ENCODE results near the gene BAMBI.
"Not testable (repeated sequence)": the region's sequence is repeated elsewhere in the genome, so short reads cannot be mapped to it uniquely, and the experiment has no call there.

Gene BAMBI

DNA sequence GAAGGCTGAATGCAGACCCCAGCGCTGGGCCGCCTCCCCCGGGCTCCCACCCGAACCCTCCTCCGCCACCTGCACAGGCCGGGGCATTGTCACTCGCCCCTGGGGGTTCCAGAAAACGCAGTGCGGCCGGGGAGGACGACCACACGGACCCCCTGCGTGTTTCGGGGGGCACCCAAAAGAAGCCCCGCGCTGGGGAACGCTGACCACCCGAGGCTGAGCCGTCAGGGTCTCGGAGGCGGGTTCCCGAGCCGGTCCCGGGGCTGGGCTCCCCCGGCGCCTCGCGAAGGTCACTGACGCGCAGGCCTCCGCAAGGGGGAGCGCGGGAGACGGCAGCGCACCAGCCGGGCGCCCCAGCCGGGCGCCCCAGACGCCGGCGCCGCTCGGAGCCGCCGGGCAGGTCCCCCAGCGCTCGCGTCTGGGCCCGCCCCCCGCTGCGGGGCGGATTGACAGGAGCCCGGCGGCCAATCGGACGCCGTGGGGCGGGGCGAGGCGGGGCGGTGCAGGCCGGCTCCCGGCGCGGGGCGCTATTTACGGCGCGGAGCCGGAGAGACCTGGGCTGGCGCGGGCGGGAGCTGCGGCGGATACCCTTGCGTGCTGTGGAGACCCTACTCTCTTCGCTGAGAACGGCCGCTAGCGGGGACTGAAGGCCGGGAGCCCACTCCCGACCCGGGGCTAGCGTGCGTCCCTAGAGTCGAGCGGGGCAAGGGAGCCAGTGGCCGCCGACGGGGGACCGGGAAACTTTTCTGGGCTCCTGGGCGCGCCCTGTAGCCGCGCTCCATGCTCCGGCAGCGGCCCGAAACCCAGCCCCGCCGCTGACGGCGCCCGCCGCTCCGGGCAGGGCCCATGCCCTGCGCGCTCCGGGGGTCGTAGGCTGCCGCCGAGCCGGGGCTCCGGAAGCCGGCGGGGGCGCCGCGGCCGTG, at the start of gene BAMBI:
TSS of gene BAMBI (plus strand) at position 554 of the 920 bp plus-strand sequence. CDS start 377 bp downstream, outside the sequence.
- peak; percentile 85 for DNase-seq (ENCODE audit: low read depth)

- DNase-seq (ENCODE audit: low read depth) = peak; percentile 50
These were observed 49.0 kb upstream of the BAMBI start for GRCh38 chr10:28628184-28628893.

GRCh38 chr10:28631896-28632583, 45.3 kb upstream of the BAMBI start:
- DNase-seq (ENCODE audit: low read depth) = no peak

DNA sequence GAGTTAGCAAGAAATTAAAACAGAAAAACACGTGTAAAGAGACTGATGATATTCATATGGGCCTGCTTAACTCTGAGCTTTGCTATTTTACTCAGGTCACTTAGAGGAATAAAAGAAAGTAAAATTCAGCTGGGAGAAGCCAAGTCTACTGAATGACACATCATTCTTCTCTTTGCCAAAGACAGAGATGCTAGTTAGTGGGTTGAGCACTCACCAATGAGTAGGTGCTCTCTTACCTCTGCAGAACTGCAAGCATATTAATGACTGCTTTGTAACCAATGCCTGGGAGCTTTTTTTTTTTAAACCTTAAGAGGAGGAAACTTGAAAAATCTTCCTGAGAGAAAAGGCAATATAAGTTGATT, 44.8 kb upstream of the BAMBI start:
- DNase-seq (ENCODE audit: low read depth) = no peak

DNA sequence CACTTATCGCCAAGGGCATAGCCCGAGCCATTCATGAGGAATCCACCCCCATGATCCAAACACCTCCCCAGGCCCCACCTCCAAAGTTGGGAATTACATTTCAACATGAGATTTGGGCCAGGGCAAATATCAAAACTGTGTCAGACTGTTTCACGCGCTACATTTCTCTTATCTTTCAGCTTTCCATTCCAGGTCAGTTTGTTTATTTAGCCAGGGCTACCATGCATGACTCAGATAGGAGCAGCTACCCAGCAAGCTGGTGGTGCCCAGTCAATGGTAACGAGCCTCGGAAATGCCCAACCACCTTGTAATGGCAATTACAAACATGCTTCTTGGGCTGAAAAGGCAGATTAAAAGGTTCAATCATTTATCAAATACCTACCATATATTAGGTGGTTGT, 43.6 kb upstream of the BAMBI start:
- no peak for DNase-seq (ENCODE audit: low read depth)

GRCh38 chr10:28637346-28637745, 40.0 kb upstream of the BAMBI start:
- DNase-seq (ENCODE audit: low read depth) = no peak

- no peak for DNase-seq (ENCODE audit: low read depth)
These were observed 38.9 kb upstream of the BAMBI start for GRCh38 chr10:28638392-28638791.

DNA sequence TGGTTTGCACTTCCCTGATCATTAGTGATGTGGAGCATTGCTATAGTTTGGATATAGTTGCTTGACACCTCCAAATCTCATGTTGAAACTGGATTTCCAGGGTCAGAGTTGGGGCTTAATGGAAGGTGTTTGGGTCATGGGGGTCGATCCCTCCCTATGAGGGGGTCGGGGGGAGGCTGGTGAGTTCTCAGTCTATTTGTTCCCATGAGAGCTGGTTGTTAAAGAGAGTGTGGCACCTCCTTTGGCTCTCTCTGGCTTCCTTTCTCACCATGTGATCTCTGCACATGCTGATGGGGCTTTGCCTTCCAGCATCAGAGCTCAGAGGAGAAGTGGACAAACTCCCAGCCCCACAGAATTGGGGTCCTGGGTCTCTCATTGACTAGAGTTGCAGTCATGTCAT, 36.8 kb upstream of the BAMBI start:
- no peak for DNase-seq (ENCODE audit: low read depth)

GRCh38 chr10:28644647-28645046, 32.7 kb upstream of the BAMBI start:
- no peak for DNase-seq (ENCODE audit: low read depth)

GRCh38 chr10:28652106-28652505, 25.2 kb upstream of the BAMBI start:
- DNase-seq (ENCODE audit: low read depth) = no peak

- DNase-seq (ENCODE audit: low read depth) = no peak
These were observed 24.6 kb upstream of the BAMBI start for GRCh38 chr10:28652703-28653102.

DNA sequence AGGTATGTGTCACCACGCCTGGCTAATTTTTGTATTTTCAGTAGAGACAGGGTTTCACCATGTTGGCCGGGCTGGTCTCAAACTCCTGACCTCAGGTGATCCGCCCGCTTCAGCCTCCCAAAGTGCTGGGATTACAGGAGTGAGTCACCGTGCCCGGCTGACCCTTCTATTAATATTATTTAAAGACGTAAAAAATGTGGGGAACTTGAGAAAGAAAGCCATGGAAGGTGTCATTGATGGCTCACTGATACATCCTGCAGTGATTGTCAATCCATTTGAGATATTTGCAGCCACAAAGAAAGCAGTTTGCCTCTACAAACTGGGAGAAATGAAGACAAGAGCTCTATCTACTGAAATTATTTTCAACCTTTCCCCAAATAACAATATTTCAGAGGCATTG, 18.5 kb upstream of the BAMBI start:
- not testable (repeated sequence) for DNase-seq (ENCODE audit: low read depth)

GRCh38 chr10:28661035-28661434, 16.3 kb upstream of the BAMBI start:
- DNase-seq (ENCODE audit: low read depth) = no peak

DNA sequence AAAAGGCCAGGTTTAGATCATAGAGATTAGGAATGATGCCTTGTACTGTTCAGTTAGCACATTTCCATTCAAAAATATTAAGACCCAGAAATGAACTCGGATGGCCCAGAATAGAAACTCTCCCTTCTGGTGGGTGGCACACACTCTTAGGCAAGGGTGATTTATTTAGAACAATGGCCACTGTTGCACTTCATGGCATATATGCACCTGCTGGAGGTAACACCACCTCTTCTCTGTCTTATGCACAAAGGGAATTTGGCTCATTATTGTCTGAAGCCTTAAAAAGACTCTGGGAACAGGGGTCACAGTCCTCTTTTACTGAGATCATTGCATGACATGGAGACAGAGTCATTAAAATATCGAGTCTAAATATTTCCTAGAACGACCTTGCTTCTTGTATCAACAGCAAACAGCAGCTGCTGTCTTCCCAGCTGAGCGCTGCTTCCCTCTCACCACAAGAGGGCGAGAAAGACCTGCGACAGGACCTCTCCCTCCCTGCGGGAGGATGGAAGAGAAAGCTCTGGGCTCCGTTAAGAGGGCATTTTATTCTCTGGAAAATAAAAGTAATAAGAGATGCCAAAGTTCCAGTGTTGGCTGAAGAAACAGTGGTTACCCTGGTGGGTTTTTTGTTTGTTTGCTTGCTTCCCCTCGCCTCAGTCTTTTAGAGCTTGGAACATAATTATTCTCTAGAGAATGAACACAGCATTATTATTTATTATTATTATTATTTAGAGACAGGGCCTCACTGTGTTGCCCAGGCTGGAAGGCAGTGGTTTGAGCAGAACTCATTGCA, 13.5 kb upstream of the BAMBI start:
- peak; percentile 40 for DNase-seq (ENCODE audit: low read depth)

DNA sequence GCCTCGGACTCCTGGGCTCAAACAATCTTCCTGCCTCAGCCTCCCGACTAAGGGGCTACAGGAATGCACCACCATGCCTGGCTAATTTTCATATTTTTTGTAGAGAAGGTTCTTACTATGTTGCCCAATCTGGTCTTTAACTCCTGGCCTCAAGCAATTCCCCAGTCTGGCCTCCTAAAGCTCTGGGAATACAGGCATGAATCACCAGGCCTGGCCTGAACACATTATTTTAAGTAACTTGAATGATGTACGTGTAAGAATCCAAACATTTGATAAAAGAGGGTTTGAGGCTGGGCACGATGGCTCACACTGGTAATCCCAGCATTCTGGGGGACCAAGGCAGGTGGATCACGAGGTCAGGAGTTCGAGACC, 13.0 kb upstream of the BAMBI start:
- no peak for DNase-seq (ENCODE audit: low read depth)

DNA sequence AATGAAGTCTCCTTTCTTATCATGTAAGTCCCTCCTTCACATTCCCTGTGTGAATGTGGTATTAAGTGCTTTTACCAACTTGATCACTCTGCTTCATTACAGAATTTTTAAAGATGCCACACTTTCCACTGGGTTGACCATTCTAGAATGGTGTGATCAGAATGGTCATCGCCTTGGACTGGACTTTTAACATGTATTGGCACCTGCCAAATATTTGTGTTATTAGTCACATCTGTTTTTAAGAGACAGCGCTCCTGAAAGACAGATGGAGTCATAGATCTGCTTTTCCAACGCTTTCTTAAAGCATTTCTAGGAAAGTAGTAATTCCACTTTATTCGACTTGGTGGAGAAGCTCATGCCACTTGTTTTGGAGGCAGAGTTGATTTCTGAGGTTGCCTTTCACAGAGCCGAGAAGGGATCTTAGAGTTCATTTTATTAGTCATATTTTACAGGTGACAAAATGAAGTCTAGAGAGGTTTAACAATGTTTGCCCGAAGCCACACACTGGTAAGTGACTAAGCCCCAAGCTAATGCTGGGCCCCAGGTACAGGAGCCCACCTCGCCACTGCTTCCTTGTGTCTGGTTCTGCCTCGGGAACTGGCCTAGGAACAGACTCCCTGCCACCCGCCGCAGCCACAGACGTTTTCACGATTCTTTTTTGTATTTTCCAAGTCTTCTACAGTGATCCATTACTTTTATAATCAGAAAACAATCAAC, 10.4 kb upstream of the BAMBI start:
- DNase-seq (ENCODE audit: low read depth) = no peak

GRCh38 chr10:28668363-28669226, 8.7 kb upstream of the BAMBI start:
- DNase-seq (ENCODE audit: low read depth) = peak; percentile 47

GRCh38 chr10:28669227-28670173, 7.8 kb upstream of the BAMBI start:
- no peak for DNase-seq (ENCODE audit: low read depth)

DNA sequence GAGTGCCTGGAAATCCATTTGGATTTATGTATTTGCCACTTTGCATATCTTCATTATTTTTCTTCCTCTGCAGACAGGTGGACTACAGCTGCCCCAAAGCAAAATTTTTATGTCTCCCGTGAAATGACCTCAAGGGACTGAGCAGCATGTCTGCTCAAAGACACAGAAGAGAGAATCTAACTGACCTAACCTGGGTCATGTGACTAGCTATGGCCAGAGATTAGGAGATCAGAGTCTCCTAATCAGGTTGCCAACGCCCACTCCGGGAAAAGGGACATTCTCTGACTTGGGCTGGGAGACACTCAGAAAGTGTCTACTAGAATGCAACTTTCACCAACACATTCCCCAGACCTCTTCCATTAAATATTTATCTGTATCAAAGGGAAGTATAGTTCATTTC, 2.5 kb upstream of the BAMBI start:
- no peak for DNase-seq (ENCODE audit: low read depth)
